GM12875 (cell line): ENCODE measurements around the gene PLCL2.

Experiments used
- H3K4me3 ChIP-seq: one replicate; pipeline ENCODE4 v1.5.1; 2011; ENCODE audit warnings: low read depth, low read length, control low read depth
- TF ChIP-seq, protein P1 (sequence below): IDR thresholded peaks from 2 replicates; pipeline ENCODE4 v1.5.1; 2011; ENCODE audit warnings: low read depth, mild to moderate bottlenecking, control low read depth, inconsistent platforms, low read length, moderate library complexity, borderline replicate concordance; ENCODE audit not compliant: insufficient read depth

The PLCL2 gene

DNA sequence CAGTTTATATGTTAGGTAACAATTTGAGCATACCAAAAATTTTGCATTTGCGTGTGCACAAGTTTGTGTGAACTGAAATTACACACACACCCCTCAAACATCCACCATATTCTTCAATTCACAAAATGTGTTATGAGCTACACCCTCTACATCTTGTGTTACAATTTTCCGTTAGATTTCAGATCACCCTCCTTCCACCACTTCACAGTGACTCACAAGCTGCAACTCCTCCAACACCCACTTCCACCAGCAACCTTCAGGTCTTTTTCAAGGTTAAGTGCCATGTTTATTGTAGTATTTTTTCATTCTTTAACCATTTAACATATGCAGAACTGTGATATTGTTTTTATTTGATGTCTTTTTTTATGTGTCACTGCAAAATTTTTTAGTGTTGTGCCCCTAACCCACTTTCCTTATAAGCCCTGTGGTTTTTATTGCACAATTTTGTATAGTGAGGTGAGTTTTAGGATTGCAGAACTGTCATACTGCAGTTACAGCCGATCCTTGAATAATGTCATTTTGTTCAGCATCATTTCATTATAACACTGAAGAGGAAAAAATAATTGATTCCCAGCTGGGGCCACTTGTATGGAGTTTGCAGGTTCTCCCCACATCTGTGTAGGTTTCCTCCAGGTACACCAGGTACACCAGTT is 148.9 kb downstream of the PLCL2 start:
- no peak overlapping the region for H3K4me3 ChIP-seq
- TF ChIP-seq, protein P1, sequence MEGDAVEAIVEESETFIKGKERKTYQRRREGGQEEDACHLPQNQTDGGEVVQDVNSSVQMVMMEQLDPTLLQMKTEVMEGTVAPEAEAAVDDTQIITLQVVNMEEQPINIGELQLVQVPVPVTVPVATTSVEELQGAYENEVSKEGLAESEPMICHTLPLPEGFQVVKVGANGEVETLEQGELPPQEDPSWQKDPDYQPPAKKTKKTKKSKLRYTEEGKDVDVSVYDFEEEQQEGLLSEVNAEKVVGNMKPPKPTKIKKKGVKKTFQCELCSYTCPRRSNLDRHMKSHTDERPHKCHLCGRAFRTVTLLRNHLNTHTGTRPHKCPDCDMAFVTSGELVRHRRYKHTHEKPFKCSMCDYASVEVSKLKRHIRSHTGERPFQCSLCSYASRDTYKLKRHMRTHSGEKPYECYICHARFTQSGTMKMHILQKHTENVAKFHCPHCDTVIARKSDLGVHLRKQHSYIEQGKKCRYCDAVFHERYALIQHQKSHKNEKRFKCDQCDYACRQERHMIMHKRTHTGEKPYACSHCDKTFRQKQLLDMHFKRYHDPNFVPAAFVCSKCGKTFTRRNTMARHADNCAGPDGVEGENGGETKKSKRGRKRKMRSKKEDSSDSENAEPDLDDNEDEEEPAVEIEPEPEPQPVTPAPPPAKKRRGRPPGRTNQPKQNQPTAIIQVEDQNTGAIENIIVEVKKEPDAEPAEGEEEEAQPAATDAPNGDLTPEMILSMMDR = no peak

GRCh38 chr3:17035033-17035432 is 150.3 kb downstream of the PLCL2 start:
- no peak overlapping the region for H3K4me3 ChIP-seq
- TF ChIP-seq, protein P1 = no peak

DNA sequence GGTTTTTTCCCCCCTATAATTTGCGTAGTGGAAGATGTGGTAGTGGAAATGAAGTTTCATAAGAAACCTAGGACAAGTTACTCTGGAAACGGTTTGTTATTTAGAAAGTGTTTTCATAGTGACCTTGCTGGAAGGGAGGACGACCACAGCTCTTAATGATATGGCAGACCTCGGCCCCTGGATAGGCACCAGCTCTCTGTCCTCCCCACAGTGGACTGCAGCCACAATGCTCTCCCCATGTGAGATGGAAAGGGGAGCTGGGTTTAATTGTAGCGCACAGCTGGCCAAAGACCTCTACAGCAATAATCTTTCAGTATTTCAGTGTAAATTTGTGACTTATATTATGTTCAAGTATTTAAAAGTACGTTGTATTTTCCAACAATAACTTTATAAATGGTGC is 151.2 kb downstream of the PLCL2 start:
- H3K4me3 ChIP-seq = no peak overlapping the region
- TF ChIP-seq, protein P1 = no peak

GRCh38 chr3:17038141-17038540 is 153.4 kb downstream of the PLCL2 start:
- no peak overlapping the region for H3K4me3 ChIP-seq
- TF ChIP-seq, protein P1 = no peak

GRCh38 chr3:17038900-17039553 is 154.3 kb downstream of the PLCL2 start:
- TF ChIP-seq, protein P1 = no peak

DNA sequence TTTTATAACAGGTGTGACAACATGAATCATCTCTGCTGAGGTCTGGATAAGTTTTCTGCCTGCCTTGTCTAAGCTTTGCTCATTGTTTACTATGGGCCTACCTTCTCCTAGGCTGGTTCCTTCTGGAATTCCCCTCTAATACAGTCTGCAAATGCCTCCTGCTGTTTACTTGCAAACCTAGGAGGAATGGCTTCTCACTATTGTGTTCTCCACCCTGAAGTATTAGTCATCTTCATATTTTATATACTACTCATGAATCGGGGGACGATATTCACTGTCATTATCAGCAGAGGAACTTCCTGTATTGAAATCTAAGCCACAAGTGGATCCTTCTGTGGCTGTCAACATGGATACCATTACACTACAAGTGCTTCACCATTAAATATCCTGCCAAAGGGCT is 154.8 kb downstream of the PLCL2 start:
- TF ChIP-seq, protein P1 = no peak
- no peak overlapping the region for H3K4me3 ChIP-seq

More at GRCh38 chr3:17038900-17039553, 154.3 kb downstream of the PLCL2 start:
- no peak overlapping the region for H3K4me3 ChIP-seq

GRCh38 chr3:17040322-17040989 is 155.7 kb downstream of the PLCL2 start:
- TF ChIP-seq, protein P1 = no peak
- H3K4me3 ChIP-seq = no peak overlapping the region
